Natural killer cell treated with Interleukin-12 subunit alpha and Interleukin-12 subunit beta and Interleukin-15 and Interleukin-18, amount 100 ng/mL, for 72 hours (primary cell): ENCODE measurements around the gene NMRAL1. TPM values are rescaled to one million over a fixed set of nuclear protein-coding genes. Genes with fewer than 3 reads are reported as not detected.

Experiments
- ATAC-seq, 2 donors: fragments of 150-1000 bp; cut with Tn5 transposase in 1 of 2; sonication (Bioruptor Pico), chemical (Tn5 transposase) in 1 of 2; 2 replicates each; pipeline ENCODE4 v1.10.0; 2021
- DNase-seq: peaks from one replicate; pipeline ENCODE4 v3.0.0; 2022; ENCODE audit warnings: low spot score
- H3K27ac Mint-ChIP-seq, 2 donors: 1 replicate in 1 of 2; 2 replicates in 1 of 2; pipeline ENCODE4 v1.8.0; 2022; ENCODE audit warnings: mixed read lengths in 2 of 2, mild to moderate bottlenecking in 1 of 2, moderate library complexity in 1 of 2
- H3K27me3 Mint-ChIP-seq, 2 donors: 1 replicate in 1 of 2; 2 replicates in 1 of 2; pipeline ENCODE4 v1.8.0; 2022; ENCODE audit warnings: mixed read lengths in 2 of 2
- H3K36me3 Mint-ChIP-seq: one replicate; pipeline ENCODE4 v1.8.0; 2022; ENCODE audit warnings: mixed read lengths
- H3K4me1 Mint-ChIP-seq, 2 donors: 1 replicate in 1 of 2; 2 replicates in 1 of 2; pipeline ENCODE4 v1.8.0; 2022; ENCODE audit warnings: low read depth in 2 of 2, mixed read lengths in 2 of 2, mild to moderate bottlenecking in 1 of 2
- H3K4me3 Mint-ChIP-seq: one replicate; pipeline ENCODE4 v1.8.0; 2022; ENCODE audit warnings: mixed read lengths
- H3K9me3 Mint-ChIP-seq: 2 replicates; pipeline ENCODE4 v1.8.0; 2022; ENCODE audit warnings: mixed read lengths
- total RNA-seq, 2 donors: library from RNA; stranded (reverse); gene quantifications; one replicate each; pipeline ENCODE4 v1.2.3, GENCODE V29; 2022

The NMRAL1 gene
- total RNA-seq, 2 donors from 2014 or later, result 40.7 to 80.9 TPM

GRCh38 chr16:4494746-4495490 lies 20.5 kb upstream of the NMRAL1 start:
- H3K27me3 Mint-ChIP-seq, result no peaks in the 10 kb centered on the region
- H3K4me3 Mint-ChIP-seq, result no peak overlapping the region
- H3K9me3 Mint-ChIP-seq, result no peaks in the 10 kb centered on the region
- DNase-seq (no peak), ATAC-seq (no peak)
- peak overlapping the region; percentile 26 to 67 for H3K27ac Mint-ChIP-seq
- H3K4me1 Mint-ChIP-seq, result peaks cover 50 to 54% of the 10 kb centered on the region in 2 donors
- peaks cover 4% of the 10 kb centered on the region for H3K36me3 Mint-ChIP-seq

- no peak for ATAC-seq
- H3K27ac Mint-ChIP-seq, result peak overlapping the region in 1 of 2 donors; percentile 23
Observed at GRCh38 chr16:4491898-4492297, 17.5 kb upstream of the NMRAL1 start.

GRCh38 chr16:4489030-4489429 lies 14.6 kb upstream of the NMRAL1 start:
- no peak for DNase-seq
- H3K4me1 Mint-ChIP-seq, result peaks cover 42 to 49% of the 10 kb centered on the region in 2 donors
- no peaks in the 10 kb centered on the region for H3K9me3 Mint-ChIP-seq
- peak overlapping the region; percentile 68 for H3K4me3 Mint-ChIP-seq
- H3K36me3 Mint-ChIP-seq, result peaks cover 16% of the 10 kb centered on the region
- no peak for ATAC-seq
- H3K27me3 Mint-ChIP-seq, result no peaks in the 10 kb centered on the region
- H3K27ac Mint-ChIP-seq, result peak overlapping the region; percentile 85 to 94

More at GRCh38 chr16:4491898-4492297, 17.5 kb upstream of the NMRAL1 start:
- Mint-ChIP-seq H3K36me3 (peaks cover 4% of the 10 kb centered on the region), H3K9me3 (no peaks in the 10 kb centered on the region), H3K4me1 (peaks cover 53% of the 10 kb centered on the region in 2 donors), H3K4me3 (no peak overlapping the region), H3K27me3 (no peaks in the 10 kb centered on the region)
- no peak for DNase-seq

- H3K4me1 Mint-ChIP-seq, result peaks cover 40 to 48% of the 10 kb centered on the region in 2 donors
- H3K4me3 Mint-ChIP-seq, result peak overlapping the region; percentile 68
- ATAC-seq (peak; percentile 84 to 85), DNase-seq (no peak)
- H3K36me3 Mint-ChIP-seq, result peaks cover 15% of the 10 kb centered on the region
- no peaks in the 10 kb centered on the region for H3K27me3 Mint-ChIP-seq
- H3K27ac Mint-ChIP-seq, result peak overlapping the region; percentile 85 to 94
- no peaks in the 10 kb centered on the region for H3K9me3 Mint-ChIP-seq
Observed at GRCh38 chr16:4488499-4488967, 14.1 kb upstream of the NMRAL1 start.

GRCh38 chr16:4487955-4488498 lies 13.6 kb upstream of the NMRAL1 start:
- peaks cover 36 to 43% of the 10 kb centered on the region in 2 donors for H3K4me1 Mint-ChIP-seq
- peak overlapping the region; percentile 68 for H3K4me3 Mint-ChIP-seq
- H3K36me3 Mint-ChIP-seq, result peaks cover 12% of the 10 kb centered on the region
- no peaks in the 10 kb centered on the region for H3K27me3 Mint-ChIP-seq
- no peaks in the 10 kb centered on the region for H3K9me3 Mint-ChIP-seq
- no peak for DNase-seq
- ATAC-seq, result peak; percentile 31 to 72
- peak overlapping the region; percentile 85 to 94 for H3K27ac Mint-ChIP-seq

- ATAC-seq (no peak), DNase-seq (no peak)
- H3K4me3 Mint-ChIP-seq, result peak overlapping the region; percentile 67
- H3K4me1 Mint-ChIP-seq, result peaks cover 52 to 59% of the 10 kb centered on the region in 2 donors
- H3K36me3 Mint-ChIP-seq, result peaks cover 16% of the 10 kb centered on the region
- H3K27me3 Mint-ChIP-seq, result no peaks in the 10 kb centered on the region
- no peaks in the 10 kb centered on the region for H3K9me3 Mint-ChIP-seq
- peak overlapping the region; percentile 85 to 94 for H3K27ac Mint-ChIP-seq
Observed at GRCh38 chr16:4486126-4486893, 11.9 kb upstream of the NMRAL1 start.

- H3K4me3 Mint-ChIP-seq, result peak overlapping the region; percentile 21
- no peaks in the 10 kb centered on the region for H3K27me3 Mint-ChIP-seq
- DNase-seq (no peak), ATAC-seq (no peak)
- no peaks in the 10 kb centered on the region for H3K9me3 Mint-ChIP-seq
- peaks cover 16% of the 10 kb centered on the region for H3K36me3 Mint-ChIP-seq
- H3K27ac Mint-ChIP-seq, result peak overlapping the region; percentile 74 to 79
- H3K4me1 Mint-ChIP-seq, result peaks cover 39 to 45% of the 10 kb centered on the region in 2 donors
Observed at GRCh38 chr16:4481963-4482362, 7.5 kb upstream of the NMRAL1 start.

- Mint-ChIP-seq H3K27me3 (no peaks in the 10 kb centered on the region), H3K4me1 (peaks cover 39 to 44% of the 10 kb centered on the region in 2 donors), H3K27ac (peak overlapping the region; percentile 74 to 79), H3K4me3 (peak overlapping the region; percentile 21), H3K36me3 (peaks cover 15% of the 10 kb centered on the region), H3K9me3 (no peaks in the 10 kb centered on the region)
- no peak for ATAC-seq
- DNase-seq, result no peak
Observed at GRCh38 chr16:4481526-4481925, 7.1 kb upstream of the NMRAL1 start.

- Mint-ChIP-seq H3K4me1 (peaks cover 42 to 49% of the 10 kb centered on the region in 2 donors), H3K27me3 (no peaks in the 10 kb centered on the region), H3K36me3 (peaks cover 4% of the 10 kb centered on the region), H3K27ac (peak overlapping the region; percentile 72 to 85), H3K4me3 (peak overlapping the region; percentile 89), H3K9me3 (no peaks in the 10 kb centered on the region)
- no peak for ATAC-seq
- DNase-seq, result no peak
Observed at GRCh38 chr16:4477966-4478365, 3.5 kb upstream of the NMRAL1 start.

- no peaks in the 10 kb centered on the region for H3K27me3 Mint-ChIP-seq
Observed at GRCh38 chr16:4475880-4476788, 1.7 kb upstream of the NMRAL1 start, which contains the start of gene HMOX2. Gene HMOX2, plus strand, starts transcription at chr16:4476398. Its CDS starts 29,127 bp downstream, at chr16:4505525.

GRCh38 chr16:4472880-4473279 lies 1.5 kb downstream of the NMRAL1 start:
- Mint-ChIP-seq H3K36me3 (no peaks in the 10 kb centered on the region), H3K27ac (peak overlapping the region; percentile 47 to 78)

More at GRCh38 chr16:4475880-4476788, 1.7 kb upstream of the NMRAL1 start, which contains the start of gene HMOX2:
- peak; percentile 94 to 97 for ATAC-seq
- H3K36me3 Mint-ChIP-seq, result no peaks in the 10 kb centered on the region
- H3K4me3 Mint-ChIP-seq, result peak within 1 kb of the TSS; percentile 89
- peaks cover 28 to 33% of the 10 kb centered on the region in 2 donors for H3K4me1 Mint-ChIP-seq
- H3K9me3 Mint-ChIP-seq, result no peaks in the 10 kb centered on the region
- H3K27ac Mint-ChIP-seq, result peak within 1 kb of the TSS; percentile 87 to 89
- DNase-seq, result peak; percentile 95

GRCh38 chr16:4471869-4472268 lies 2.6 kb downstream of the NMRAL1 start:
- no peak overlapping the region for H3K4me3 Mint-ChIP-seq
- H3K4me1 Mint-ChIP-seq, result peaks cover 17 to 19% of the 10 kb centered on the region in 2 donors
- H3K36me3 Mint-ChIP-seq, result peaks cover 1% of the 10 kb centered on the region
- H3K27ac Mint-ChIP-seq, result peak overlapping the region in 1 of 2 donors; percentile 29
- ATAC-seq (no peak), DNase-seq (no peak)
- H3K27me3 Mint-ChIP-seq, result no peaks in the 10 kb centered on the region
- no peaks in the 10 kb centered on the region for H3K9me3 Mint-ChIP-seq

More at GRCh38 chr16:4472880-4473279, 1.5 kb downstream of the NMRAL1 start:
- DNase-seq, result no peak
- Mint-ChIP-seq H3K27me3 (no peaks in the 10 kb centered on the region), H3K4me3 (peak overlapping the region; percentile 73), H3K9me3 (no peaks in the 10 kb centered on the region), H3K4me1 (peaks cover 20 to 23% of the 10 kb centered on the region in 2 donors)
- ATAC-seq, result no peak

- H3K4me3 Mint-ChIP-seq, result no peak overlapping the region
Observed at GRCh38 chr16:4468972-4469371, 5.5 kb downstream of the NMRAL1 start.

More at GRCh38 chr16:4468972-4469371, 5.5 kb downstream of the NMRAL1 start:
- DNase-seq (no peak), ATAC-seq (no peak)
- no peaks in the 10 kb centered on the region for H3K9me3 Mint-ChIP-seq
- H3K4me1 Mint-ChIP-seq, result peaks cover 29% of the 10 kb centered on the region in 2 donors
- no peaks in the 10 kb centered on the region for H3K27me3 Mint-ChIP-seq
- H3K27ac Mint-ChIP-seq, result no peak overlapping the region
- peaks cover 5% of the 10 kb centered on the region for H3K36me3 Mint-ChIP-seq
